ENCODE data around the gene TCTA.

DNA sequence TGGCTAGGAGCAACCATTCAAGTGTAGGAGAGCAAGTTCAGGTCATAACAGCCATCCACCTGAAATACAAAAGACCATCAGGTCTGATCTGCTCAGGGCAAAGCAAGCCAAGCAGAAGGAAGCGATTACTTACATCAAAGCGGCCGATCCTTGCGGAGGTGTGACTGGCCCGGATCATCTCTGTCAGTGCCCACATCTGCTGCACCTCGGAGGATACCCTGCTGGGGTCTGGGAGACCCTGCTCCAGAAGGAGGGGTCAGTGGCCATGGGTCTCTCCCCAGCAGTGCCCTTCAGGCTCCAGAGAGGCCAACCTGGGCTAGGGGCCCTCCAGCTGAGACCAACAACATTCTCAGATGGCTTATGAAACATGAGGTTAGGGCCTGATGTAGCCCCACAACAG is 12.6 kb downstream of the TCTA start:
- TF ChIP-seq, protein P1, sequence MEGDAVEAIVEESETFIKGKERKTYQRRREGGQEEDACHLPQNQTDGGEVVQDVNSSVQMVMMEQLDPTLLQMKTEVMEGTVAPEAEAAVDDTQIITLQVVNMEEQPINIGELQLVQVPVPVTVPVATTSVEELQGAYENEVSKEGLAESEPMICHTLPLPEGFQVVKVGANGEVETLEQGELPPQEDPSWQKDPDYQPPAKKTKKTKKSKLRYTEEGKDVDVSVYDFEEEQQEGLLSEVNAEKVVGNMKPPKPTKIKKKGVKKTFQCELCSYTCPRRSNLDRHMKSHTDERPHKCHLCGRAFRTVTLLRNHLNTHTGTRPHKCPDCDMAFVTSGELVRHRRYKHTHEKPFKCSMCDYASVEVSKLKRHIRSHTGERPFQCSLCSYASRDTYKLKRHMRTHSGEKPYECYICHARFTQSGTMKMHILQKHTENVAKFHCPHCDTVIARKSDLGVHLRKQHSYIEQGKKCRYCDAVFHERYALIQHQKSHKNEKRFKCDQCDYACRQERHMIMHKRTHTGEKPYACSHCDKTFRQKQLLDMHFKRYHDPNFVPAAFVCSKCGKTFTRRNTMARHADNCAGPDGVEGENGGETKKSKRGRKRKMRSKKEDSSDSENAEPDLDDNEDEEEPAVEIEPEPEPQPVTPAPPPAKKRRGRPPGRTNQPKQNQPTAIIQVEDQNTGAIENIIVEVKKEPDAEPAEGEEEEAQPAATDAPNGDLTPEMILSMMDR (conservative IDR thresholded peaks at IDR 0.05; ENCODE audit: low read length): no peak
- TF ChIP-seq EZH2phosphoT487 (IDR thresholded peaks at IDR 0.05; ENCODE audit: borderline replicate concordance): no peak
